ENCODE data around the gene SLITRK3. TPM values are rescaled to one million over a fixed set of nuclear protein-coding genes. Genes with fewer than 3 reads are reported as not detected.

Gene SLITRK3
- total and polyA plus RNA-seq, 2 donors (not counting 1 experiment from before 2014, with no cell fraction given): not detected

- H3K4me3 ChIP-seq (ENCODE audit: control extremely low read depth in 1 of 5, extremely low read depth in 1 of 5, insufficient read depth in 1 of 5, low read depth in 2 of 5, low read length in 4 of 5): no peak overlapping the region
- ATAC-seq (ENCODE audit: low read depth) (no peak), DNase-seq (no peak)
- ChIA-PET POLR2A (no interaction called here), CTCF (no interaction called here)
- H4K20me1 ChIP-seq (ENCODE audit: control insufficient read depth, insufficient read depth, low read length, poor library complexity, severe bottlenecking): no peaks in the 10 kb centered on the region
- H3K4me1 ChIP-seq (ENCODE audit: control insufficient read depth in 2 of 2, insufficient read depth in 2 of 2, low read length in 2 of 2): peaks cover 0 to 3% of the 10 kb centered on the region in 2 donors
- no peaks in the 10 kb centered on the region for H3K36me3 ChIP-seq (replicated peaks in 1 of 2; ENCODE audit: control extremely low read depth in 1 of 2, control insufficient read depth in 1 of 2, extremely low read depth in 1 of 2, insufficient read depth in 2 of 2, low read length in 1 of 2)
- no peak overlapping the region for H2AFZ ChIP-seq (ENCODE audit: insufficient read depth, low read depth, low read length, poor library complexity, severe bottlenecking)
- H3K9me3 Mint-ChIP-seq (ENCODE audit: insufficient read depth): no peaks in the 10 kb centered on the region
- H3K27me3 Mint-ChIP-seq: peaks cover 7% of the 10 kb centered on the region
- TF ChIP-seq CTCF (IDR thresholded peaks at IDR 0.05): no peak
- no peak for TF ChIP-seq EZH2 (IDR thresholded peaks at IDR 0.05; ENCODE audit: borderline replicate concordance, insufficient read depth, low read depth, low read length, poor library complexity, severe bottlenecking)
- no peak overlapping the region for H3K27ac ChIP-seq (ENCODE audit: low read length in 2 of 2)
- intact Hi-C loops (cut with micrococcal nuclease): no loop called here
- peaks cover 0 to 4% (median 0%) of the 10 kb centered on the region in 3 donors for H3K9me3 ChIP-seq (ENCODE audit: control extremely low read depth in 1 of 3, control insufficient read depth in 2 of 3, insufficient read depth in 1 of 3, low read length in 2 of 3)
- peaks cover 0 to 4% (median 0%) of the 10 kb centered on the region in 4 experiments for H3K27me3 ChIP-seq (replicated peaks in 1 of 4; ENCODE audit: control extremely low read depth in 1 of 4, control insufficient read depth in 3 of 4, insufficient read depth in 4 of 4, low read length in 3 of 4)
- no peaks in the 10 kb centered on the region for H3K79me2 ChIP-seq (ENCODE audit: control insufficient read depth, insufficient read depth, low read length)
- H3K4me3 Mint-ChIP-seq: no peak overlapping the region
- 85% methylated on average over 3 of the region's 5 CpGs for WGBS (ENCODE audit: insufficient coverage)
- H3K9ac ChIP-seq (ENCODE audit: low read length): no peak overlapping the region
- H3K27ac Mint-ChIP-seq: no peak overlapping the region
- no peak overlapping the region for H3K4me2 ChIP-seq (replicated peaks; ENCODE audit: low read depth, low read length, poor library complexity, severe bottlenecking)
- H3K4me1 Mint-ChIP-seq: no peaks in the 10 kb centered on the region
Measured at GRCh38 chr3:165202995-165203394, 6.8 kb upstream of the SLITRK3 start.

- H3K4me2 ChIP-seq (replicated peaks; ENCODE audit: low read depth, low read length, poor library complexity, severe bottlenecking): no peak overlapping the region
- H3K27ac Mint-ChIP-seq: no peak overlapping the region
- H4K20me1 ChIP-seq (ENCODE audit: control insufficient read depth, insufficient read depth, low read length, poor library complexity, severe bottlenecking): no peaks in the 10 kb centered on the region
- ChIA-PET POLR2A (no interaction called here), CTCF (no interaction called here)
- no peak overlapping the region for H3K4me3 ChIP-seq (ENCODE audit: control extremely low read depth in 1 of 5, extremely low read depth in 1 of 5, insufficient read depth in 1 of 5, low read depth in 2 of 5, low read length in 4 of 5)
- no peaks in the 10 kb centered on the region for H3K36me3 ChIP-seq (replicated peaks in 1 of 2; ENCODE audit: control extremely low read depth in 1 of 2, control insufficient read depth in 1 of 2, extremely low read depth in 1 of 2, insufficient read depth in 2 of 2, low read length in 1 of 2)
- H3K27me3 ChIP-seq (replicated peaks in 1 of 4; ENCODE audit: control extremely low read depth in 1 of 4, control insufficient read depth in 3 of 4, insufficient read depth in 4 of 4, low read length in 3 of 4): peaks cover 0 to 9% (median 0%) of the 10 kb centered on the region in 4 experiments
- H3K9me3 Mint-ChIP-seq (ENCODE audit: insufficient read depth): no peaks in the 10 kb centered on the region
- no peak overlapping the region for H3K9ac ChIP-seq (ENCODE audit: low read length)
- no peak overlapping the region for H3K4me3 Mint-ChIP-seq
- intact Hi-C loops (cut with micrococcal nuclease): no loop called here
- WGBS (ENCODE audit: insufficient coverage): no CpG with 5 or more reads among the region's 2 CpGs
- ATAC-seq (ENCODE audit: low read depth) (no peak), DNase-seq (no peak)
- peaks cover 2 to 9% of the 10 kb centered on the region in 2 donors for H3K4me1 ChIP-seq (ENCODE audit: control insufficient read depth in 2 of 2, insufficient read depth in 2 of 2, low read length in 2 of 2)
- TF ChIP-seq CTCF (IDR thresholded peaks at IDR 0.05) (no peak), EZH2 (IDR thresholded peaks at IDR 0.05; ENCODE audit: borderline replicate concordance, insufficient read depth, low read depth, low read length, poor library complexity, severe bottlenecking) (no peak)
- H3K27ac ChIP-seq (ENCODE audit: low read length in 2 of 2): no peak overlapping the region
- H3K27me3 Mint-ChIP-seq: peaks cover 16% of the 10 kb centered on the region
- H3K4me1 Mint-ChIP-seq: peaks cover 3% of the 10 kb centered on the region
- H3K79me2 ChIP-seq (ENCODE audit: control insufficient read depth, insufficient read depth, low read length): no peaks in the 10 kb centered on the region
- peaks cover 0 to 4% (median 1%) of the 10 kb centered on the region in 3 donors for H3K9me3 ChIP-seq (ENCODE audit: control extremely low read depth in 1 of 3, control insufficient read depth in 2 of 3, insufficient read depth in 1 of 3, low read length in 2 of 3)
- no peak overlapping the region for H2AFZ ChIP-seq (ENCODE audit: insufficient read depth, low read depth, low read length, poor library complexity, severe bottlenecking)
Measured at GRCh38 chr3:165201964-165202363, 5.8 kb upstream of the SLITRK3 start.
